ENCODE results near the gene CKLF.
"Not testable (repeated sequence)": the region's sequence is repeated elsewhere in the genome, so short reads cannot be mapped to it uniquely, and the experiment has no call there.

The CKLF gene

DNA sequence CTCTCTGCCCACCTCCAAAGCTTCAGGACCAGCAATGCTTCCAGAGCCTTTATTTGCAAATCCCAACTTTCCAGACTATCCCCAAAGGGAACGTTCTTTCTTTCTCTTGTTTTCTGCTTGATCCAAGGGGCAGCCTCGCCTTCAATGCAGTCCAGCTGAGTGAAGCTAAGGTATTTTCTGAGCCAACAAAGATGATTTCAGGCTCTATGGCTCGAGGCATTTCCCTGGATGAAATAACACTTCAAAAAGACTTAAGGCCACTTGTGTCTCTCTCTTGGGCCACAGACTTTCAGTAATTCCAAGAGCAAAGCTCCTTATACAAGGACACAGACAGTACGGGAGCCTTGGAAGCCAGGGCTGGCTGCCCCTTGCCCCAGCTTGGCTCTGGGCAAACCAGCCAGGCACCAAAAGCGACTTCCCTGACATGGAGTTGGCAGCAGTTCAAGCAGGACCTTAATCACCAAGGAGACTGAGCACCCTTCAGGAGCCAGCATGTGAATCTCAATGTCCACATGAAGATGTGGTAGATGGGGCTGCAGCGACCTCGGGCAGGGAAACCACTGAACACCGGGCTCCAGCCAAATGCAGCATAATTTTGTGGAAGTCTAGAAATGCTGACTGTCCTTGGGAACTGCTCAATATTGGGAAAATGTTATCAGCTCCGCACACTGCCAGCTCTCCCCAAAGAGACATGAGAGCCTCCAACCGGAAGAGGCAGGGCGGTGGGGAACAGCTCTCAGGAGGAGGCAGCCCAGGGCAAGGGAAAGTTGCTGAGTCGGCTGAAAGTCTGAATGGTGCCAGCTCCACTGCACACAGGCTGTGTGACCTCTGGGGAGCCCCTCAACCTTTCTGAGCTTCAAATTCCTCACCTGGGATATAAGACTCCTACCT lies 41.4 kb upstream of the CKLF start:
- no peak for DNase-seq (ENCODE audit: insufficient read length, low spot score)
- FAIRE-seq, result no peak
- TF ChIP-seq PAX5 (IDR thresholded peaks at IDR 0.05; ENCODE audit: insufficient read depth, low read length, severe bottlenecking) (no peak), SPI1 (IDR thresholded peaks at IDR 0.05; ENCODE audit: low read depth, low read length) (no peak), TAF1 (IDR thresholded peaks at IDR 0.05; ENCODE audit: low read depth, low read length) (no peak), POU2F2 (IDR thresholded peaks at IDR 0.05; ENCODE audit: low read depth, low read length) (no peak), POLR2A (IDR thresholded peaks at IDR 0.05; ENCODE audit: low read depth, low read length) (no peak), POLR2AphosphoS5 (IDR thresholded peaks at IDR 0.05; ENCODE audit: low read depth, low read length) (no peak)

DNA sequence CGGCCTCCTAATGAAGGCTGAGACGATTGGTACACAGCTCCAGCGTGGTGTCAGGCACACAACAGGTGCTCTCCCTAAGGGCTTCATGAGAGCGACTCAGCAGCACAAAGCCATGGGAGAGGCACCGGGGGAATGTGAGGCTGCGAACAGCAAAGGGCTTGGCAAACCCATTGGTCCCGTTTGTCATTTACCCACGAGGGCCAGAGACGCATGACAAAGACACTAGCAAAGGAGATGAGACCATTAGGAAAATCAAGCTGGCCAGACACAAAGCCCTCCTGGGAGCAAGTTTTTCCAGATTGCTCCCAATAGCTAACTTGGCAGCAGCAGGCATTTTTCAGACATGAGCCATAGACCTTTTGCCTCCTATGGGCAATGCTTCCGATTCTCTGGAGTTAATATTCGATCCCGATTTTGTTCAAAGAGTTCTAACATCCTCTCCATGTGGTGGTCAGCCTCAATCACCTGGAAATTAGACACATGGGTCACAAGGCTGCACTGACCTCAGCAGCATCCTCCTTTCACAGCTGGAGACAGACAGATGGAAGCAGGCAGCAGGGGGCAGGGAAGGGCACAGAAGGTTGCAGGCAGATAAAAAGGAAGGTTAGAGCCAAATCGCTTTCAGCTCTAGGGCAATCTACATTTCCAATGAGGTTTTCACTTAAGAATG lies 40.6 kb upstream of the CKLF start:
- no peak for FAIRE-seq
- no peak for DNase-seq (ENCODE audit: insufficient read length, low spot score)
- no peak for TF ChIP-seq TAF1 (IDR thresholded peaks at IDR 0.05; ENCODE audit: low read depth, low read length)
- TF ChIP-seq POLR2A (IDR thresholded peaks at IDR 0.05; ENCODE audit: low read depth, low read length), result no peak
- no peak for TF ChIP-seq SPI1 (IDR thresholded peaks at IDR 0.05; ENCODE audit: low read depth, low read length)
- no peak for TF ChIP-seq PAX5 (IDR thresholded peaks at IDR 0.05; ENCODE audit: insufficient read depth, low read length, severe bottlenecking)
- TF ChIP-seq POLR2AphosphoS5 (IDR thresholded peaks at IDR 0.05; ENCODE audit: low read depth, low read length), result no peak
- TF ChIP-seq POU2F2 (IDR thresholded peaks at IDR 0.05; ENCODE audit: low read depth, low read length), result no peak

DNA sequence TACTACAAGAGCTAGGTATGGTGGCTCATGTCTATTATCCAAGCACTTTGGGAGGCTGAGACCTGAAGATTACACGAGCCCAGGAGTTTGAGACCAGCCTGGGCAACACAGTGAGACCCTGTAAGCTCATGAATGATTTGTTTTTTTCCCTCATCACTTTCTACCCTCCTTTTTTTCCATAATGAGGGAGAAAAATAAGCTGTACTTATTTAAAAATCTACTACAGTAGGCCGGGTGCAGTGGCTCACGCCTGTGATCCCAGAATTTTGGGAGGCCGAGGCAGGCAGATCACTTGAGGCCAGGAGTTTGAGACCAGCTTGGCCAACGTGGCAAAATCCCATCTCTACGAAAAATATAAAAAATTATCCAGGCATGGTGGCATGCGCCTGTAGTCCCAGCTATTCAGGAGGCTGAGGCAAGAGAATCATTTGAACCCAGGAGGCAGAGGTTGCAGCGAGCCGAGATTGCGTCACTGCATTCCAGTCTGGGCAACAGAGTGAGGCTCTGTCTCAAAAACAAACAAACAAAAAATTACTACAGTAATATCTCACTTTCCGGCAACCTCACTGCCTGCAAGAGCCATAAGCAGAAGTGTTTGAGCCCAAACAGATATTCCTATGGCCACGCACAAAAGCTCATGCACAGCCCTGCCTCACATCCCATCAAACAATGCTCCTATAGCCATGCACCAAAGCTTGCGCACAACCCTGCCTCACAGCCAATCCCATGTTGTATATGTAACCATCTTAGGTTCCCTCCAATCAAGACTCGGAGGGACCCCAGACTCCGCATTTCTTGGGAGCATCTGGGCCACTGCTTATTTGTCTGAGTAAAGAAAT lies 39.9 kb upstream of the CKLF start:
- FAIRE-seq, result no peak
- TF ChIP-seq POU2F2 (IDR thresholded peaks at IDR 0.05; ENCODE audit: low read depth, low read length) (no peak), SPI1 (IDR thresholded peaks at IDR 0.05; ENCODE audit: low read depth, low read length) (no peak), POLR2AphosphoS5 (IDR thresholded peaks at IDR 0.05; ENCODE audit: low read depth, low read length) (no peak), POLR2A (IDR thresholded peaks at IDR 0.05; ENCODE audit: low read depth, low read length) (no peak), PAX5 (IDR thresholded peaks at IDR 0.05; ENCODE audit: insufficient read depth, low read length, severe bottlenecking) (no peak), TAF1 (IDR thresholded peaks at IDR 0.05; ENCODE audit: low read depth, low read length) (no peak)
- DNase-seq (ENCODE audit: insufficient read length, low spot score), result no peak

DNA sequence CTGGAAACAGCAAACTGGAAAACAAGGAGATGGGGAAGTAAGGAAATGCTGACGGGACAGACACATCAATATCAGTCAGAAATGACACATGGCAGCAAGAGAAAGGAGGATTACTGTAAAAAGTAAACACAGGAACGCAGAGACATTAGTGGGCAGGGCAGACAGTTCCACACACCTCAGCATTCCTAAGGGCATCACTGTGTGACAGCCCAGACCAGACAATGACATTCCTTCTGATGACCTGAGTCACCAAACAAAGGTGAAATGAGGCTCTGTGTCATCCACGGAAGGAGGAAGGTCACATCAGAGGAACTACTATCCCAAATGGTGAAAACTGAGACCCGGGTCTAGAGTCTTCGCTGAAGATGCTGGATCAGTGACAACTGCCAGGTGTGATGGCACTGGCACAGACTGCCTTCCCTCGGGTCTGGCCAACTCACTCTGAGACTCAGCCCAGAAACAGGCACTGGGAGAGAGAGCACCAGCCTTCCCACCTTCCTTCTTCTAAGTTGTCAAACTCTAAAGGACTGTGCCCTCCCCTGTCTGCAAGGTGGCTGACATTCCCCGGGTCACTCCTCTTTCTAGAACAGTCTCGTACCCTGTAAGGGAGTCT lies 39.2 kb upstream of the CKLF start:
- DNase-seq (ENCODE audit: insufficient read length, low spot score) (no peak), FAIRE-seq (no peak)
- no peak for TF ChIP-seq PAX5 (IDR thresholded peaks at IDR 0.05; ENCODE audit: insufficient read depth, low read length, severe bottlenecking)
- no peak for TF ChIP-seq SPI1 (IDR thresholded peaks at IDR 0.05; ENCODE audit: low read depth, low read length)
- no peak for TF ChIP-seq POLR2A (IDR thresholded peaks at IDR 0.05; ENCODE audit: low read depth, low read length)
- TF ChIP-seq TAF1 (IDR thresholded peaks at IDR 0.05; ENCODE audit: low read depth, low read length), result no peak
- TF ChIP-seq POLR2AphosphoS5 (IDR thresholded peaks at IDR 0.05; ENCODE audit: low read depth, low read length), result no peak
- no peak for TF ChIP-seq POU2F2 (IDR thresholded peaks at IDR 0.05; ENCODE audit: low read depth, low read length)

DNA sequence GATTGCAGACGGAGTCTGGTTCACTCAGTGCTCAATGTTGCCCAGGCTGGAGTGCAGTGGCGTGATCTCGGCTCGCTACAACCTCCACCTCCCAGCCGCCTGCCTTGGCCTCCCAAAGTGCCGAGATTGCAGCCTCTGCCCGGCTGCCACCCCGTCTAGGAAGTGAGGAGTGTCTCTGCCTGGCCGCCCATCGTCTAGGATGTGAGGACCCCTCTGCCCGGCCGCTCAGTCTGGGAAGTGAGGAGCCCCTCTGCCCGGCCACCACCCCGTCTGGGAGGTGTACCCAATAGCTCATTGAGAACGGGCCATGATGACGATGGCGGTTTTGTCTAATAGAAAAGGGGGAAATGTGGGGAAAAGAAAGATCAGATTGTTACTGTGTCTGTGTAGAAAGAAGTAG lies 38.0 kb upstream of the CKLF start:
- not testable (repeated sequence) for FAIRE-seq

DNA sequence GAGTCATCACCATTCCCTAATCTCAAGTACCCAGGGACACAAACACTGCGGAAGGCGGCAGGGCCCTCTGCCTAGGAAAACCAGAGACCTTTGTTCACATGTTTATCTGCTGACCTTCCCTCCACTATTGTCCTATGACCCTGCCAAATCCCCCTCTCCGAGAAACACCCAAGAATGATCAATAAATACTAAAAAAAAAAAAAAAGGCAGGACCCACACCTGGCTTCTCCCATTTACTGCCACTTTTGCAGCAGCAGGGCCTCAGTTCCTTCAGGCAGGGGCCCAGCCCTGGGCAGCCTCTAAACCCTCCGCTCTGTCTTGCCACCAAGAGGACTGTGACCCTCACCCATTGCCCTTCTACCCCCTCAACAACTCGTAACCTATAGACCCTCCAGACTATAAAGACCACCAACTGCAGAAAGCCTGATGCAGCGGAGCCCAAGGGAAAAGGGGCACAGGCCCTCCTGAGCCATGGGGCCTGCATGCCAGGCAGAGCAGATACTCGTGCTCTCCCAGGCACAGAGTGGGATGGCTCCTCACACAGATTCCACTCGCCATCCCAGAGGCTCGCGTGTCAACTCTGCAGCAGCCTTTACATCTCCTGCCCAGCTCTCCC lies 37.3 kb upstream of the CKLF start:
- FAIRE-seq; DNase-seq (ENCODE audit: insufficient read length, low spot score): not testable (repeated sequence)

More for the DNA sequence above, 38.0 kb upstream of the CKLF start:
- not testable (repeated sequence) for DNase-seq (ENCODE audit: insufficient read length, low spot score)

DNA sequence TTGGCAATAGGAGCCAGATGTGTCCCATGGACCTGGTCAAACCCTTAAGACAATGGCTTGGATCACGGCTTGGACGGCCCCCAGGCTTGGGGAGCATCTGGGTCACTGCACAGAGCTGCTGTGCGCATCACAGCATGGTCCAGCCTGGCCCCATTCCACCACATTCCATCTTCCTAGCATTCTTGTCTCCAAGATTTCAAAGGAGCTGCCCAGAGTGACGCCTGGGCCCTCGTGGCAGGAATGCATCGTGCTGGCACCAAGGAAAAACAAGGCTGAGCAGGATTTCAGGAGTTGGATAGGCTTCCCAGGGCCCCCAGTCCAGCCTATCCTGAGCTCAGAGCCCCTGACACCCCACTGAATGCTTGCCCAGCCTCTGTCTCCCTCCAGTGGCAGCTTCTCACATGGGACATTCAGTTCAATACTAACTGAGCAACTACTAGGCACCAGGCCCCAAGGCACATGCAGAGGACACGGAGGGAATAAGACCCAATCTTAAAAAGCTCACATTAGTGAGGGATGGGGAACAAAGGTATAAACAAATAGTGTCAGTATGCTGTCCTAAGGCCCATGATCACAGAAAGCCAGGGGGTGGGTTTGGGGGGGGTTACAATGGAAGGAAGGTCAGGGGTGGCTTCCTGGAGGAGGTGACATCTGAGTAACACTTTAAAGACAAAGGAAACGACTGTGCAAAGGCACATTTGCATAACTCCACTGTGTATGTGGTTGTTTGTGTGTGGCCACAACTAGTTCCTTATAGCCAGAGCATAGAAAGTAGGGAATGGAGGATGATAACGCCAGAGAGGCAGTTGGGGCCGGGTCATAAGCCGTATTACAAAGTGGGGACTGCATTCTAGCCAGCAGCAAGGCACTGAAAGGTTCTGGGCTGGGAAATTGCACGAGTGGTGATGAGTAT lies 36.5 kb upstream of the CKLF start:
- TF ChIP-seq SPI1 (IDR thresholded peaks at IDR 0.05; ENCODE audit: low read depth, low read length) (no peak), POU2F2 (IDR thresholded peaks at IDR 0.05; ENCODE audit: low read depth, low read length) (peak; percentile 75; the same call in 1 of the 2 replicates)
- DNase-seq (ENCODE audit: insufficient read length, low spot score), result no peak
- peak; percentile 50 for FAIRE-seq

DNA sequence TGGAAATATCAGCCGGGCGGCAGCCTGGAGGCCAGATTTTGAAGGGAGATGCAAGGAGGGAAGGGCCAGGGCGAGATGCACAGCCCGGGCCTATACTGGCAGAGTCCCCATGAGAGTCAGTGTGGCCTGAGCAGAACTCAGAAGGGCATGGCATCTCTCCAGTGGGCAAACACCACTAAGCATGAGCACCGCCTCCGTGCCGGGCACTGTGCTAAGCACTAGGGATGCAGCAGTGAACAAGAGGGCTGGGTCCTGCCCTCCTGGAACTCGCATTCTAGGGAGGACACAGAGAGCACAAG lies 35.9 kb upstream of the CKLF start:
- DNase-seq (ENCODE audit: insufficient read length, low spot score), result no peak

More for the DNA sequence above, 35.9 kb upstream of the CKLF start:
- no peak for TF ChIP-seq POU2F2 (IDR thresholded peaks at IDR 0.05; ENCODE audit: low read depth, low read length)
- TF ChIP-seq PAX5 (IDR thresholded peaks at IDR 0.05; ENCODE audit: insufficient read depth, low read length, severe bottlenecking), result no peak
- TF ChIP-seq POLR2A (IDR thresholded peaks at IDR 0.05; ENCODE audit: low read depth, low read length), result no peak
- TF ChIP-seq TAF1 (IDR thresholded peaks at IDR 0.05; ENCODE audit: low read depth, low read length), result no peak
- TF ChIP-seq SPI1 (IDR thresholded peaks at IDR 0.05; ENCODE audit: low read depth, low read length), result no peak
- no peak for TF ChIP-seq POLR2AphosphoS5 (IDR thresholded peaks at IDR 0.05; ENCODE audit: low read depth, low read length)
- no peak for FAIRE-seq
